ENCODE measurements around the gene LAPTM5.

DNA sequence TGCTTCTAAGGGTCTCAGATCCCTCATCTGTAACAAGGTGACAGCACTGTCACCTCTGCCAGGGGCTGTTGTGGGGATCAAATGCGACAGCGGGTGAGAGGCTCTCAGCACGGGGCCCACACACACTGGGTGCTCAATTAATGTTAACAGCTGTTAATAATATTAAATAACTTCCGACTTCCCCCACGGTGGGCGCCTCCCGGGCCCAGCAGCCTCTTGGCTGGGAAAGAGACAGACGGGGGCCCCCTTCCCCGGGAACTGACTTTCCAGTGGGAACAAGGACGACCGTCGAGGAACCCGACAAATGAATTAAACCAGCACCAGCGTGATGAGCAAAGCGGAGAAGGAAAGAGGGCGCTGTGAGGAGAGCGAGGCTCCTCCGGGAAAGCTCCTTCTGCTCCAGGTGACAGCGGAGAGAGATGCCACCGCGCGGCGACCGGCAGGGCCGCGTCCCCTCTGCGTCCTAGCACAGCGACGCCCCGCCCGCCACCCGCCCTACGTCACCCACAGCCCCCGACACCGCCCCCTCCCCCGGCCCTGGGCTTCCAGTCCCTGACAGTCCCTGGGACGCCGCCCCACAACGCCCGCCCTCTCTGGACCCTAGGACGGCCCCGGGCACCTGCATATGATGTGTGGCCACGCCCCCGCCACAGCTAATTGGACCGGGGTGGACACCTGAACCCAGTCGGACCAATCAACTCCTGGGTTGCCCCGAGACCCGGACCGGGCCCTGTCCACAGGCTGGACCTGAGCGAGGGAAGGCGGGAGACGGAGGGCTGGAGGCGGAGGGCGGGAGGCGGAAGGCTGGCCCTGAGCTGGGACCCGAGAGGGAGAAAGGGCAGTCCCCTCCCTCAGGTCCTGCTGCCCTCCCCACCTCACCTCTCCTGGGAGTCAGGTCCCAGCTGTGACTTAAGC lies 72.4 kb downstream of the LAPTM5 start:
- TF ChIP-seq CTCF (IDR thresholded peaks at IDR 0.05) (peak in 1 of 4 experiments; percentile 44), POLR2A (IDR thresholded peaks at IDR 0.05) (no peak), POLR2AphosphoS5 (IDR thresholded peaks at IDR 0.05) (peak; percentile 36)

Data from prostate gland (tissue), 2 donors.